ENCODE data around the gene WDR33.

The WDR33 gene

GRCh38 chr2:127715778-127716449, 95.1 kb downstream of the WDR33 start:
- DNase-seq = no peak

- no peak for DNase-seq
Measured at GRCh38 chr2:127713562-127713961, 97.4 kb downstream of the WDR33 start.

GRCh38 chr2:127712999-127713398, 98.0 kb downstream of the WDR33 start:
- DNase-seq = no peak

GRCh38 chr2:127709336-127709735, 101.6 kb downstream of the WDR33 start:
- no peak for DNase-seq

- no peak for DNase-seq
Measured at GRCh38 chr2:127707890-127708648, 102.9 kb downstream of the WDR33 start.

GRCh38 chr2:127706215-127706990, 104.6 kb downstream of the WDR33 start:
- no peak for DNase-seq

GRCh38 chr2:127705391-127706065, 105.4 kb downstream of the WDR33 start:
- DNase-seq = no peak

- no peak for DNase-seq
Measured at GRCh38 chr2:127704641-127705390, 106.2 kb downstream of the WDR33 start.

GRCh38 chr2:127703282-127703681, 107.7 kb downstream of the WDR33 start:
- DNase-seq = no peak

- DNase-seq = no peak
Measured at GRCh38 chr2:127702395-127703009, 108.5 kb downstream of the WDR33 start.

- DNase-seq = peak; percentile 82
Measured at GRCh38 chr2:127701651-127702394, 109.1 kb downstream of the WDR33 start.

- DNase-seq = peak; percentile 91
Measured at GRCh38 chr2:127701193-127701650, 109.7 kb downstream of the WDR33 start, which contains the start of gene SFT2D3. Gene SFT2D3 (plus strand): TSS chr2:127701497. CDS start chr2:127701529, 32 bp downstream.

- DNase-seq = peak; percentile 10
Measured at GRCh38 chr2:127700527-127701192, 110.3 kb downstream of the WDR33 start.

GRCh38 chr2:127698553-127699355, 112.2 kb downstream of the WDR33 start:
- DNase-seq = no peak

GRCh38 chr2:127697482-127698180, 113.3 kb downstream of the WDR33 start:
- DNase-seq = no peak

- peak; percentile 74 for DNase-seq
Measured at GRCh38 chr2:127695491-127696472, 115.2 kb downstream of the WDR33 start.

- DNase-seq = no peak
Measured at GRCh38 chr2:127694986-127695385, 116.0 kb downstream of the WDR33 start.
